ENCODE results near the gene UBE2M.

Gene UBE2M

GRCh38 chr19:58570770-58571574 lies 12.6 kb upstream of the UBE2M start:
- no peak for DNase-seq (ENCODE audit: low read depth, low spot score)

- no peak for DNase-seq (ENCODE audit: low read depth, low spot score)
Measured at GRCh38 chr19:58569943-58570670, 11.7 kb upstream of the UBE2M start.

DNA sequence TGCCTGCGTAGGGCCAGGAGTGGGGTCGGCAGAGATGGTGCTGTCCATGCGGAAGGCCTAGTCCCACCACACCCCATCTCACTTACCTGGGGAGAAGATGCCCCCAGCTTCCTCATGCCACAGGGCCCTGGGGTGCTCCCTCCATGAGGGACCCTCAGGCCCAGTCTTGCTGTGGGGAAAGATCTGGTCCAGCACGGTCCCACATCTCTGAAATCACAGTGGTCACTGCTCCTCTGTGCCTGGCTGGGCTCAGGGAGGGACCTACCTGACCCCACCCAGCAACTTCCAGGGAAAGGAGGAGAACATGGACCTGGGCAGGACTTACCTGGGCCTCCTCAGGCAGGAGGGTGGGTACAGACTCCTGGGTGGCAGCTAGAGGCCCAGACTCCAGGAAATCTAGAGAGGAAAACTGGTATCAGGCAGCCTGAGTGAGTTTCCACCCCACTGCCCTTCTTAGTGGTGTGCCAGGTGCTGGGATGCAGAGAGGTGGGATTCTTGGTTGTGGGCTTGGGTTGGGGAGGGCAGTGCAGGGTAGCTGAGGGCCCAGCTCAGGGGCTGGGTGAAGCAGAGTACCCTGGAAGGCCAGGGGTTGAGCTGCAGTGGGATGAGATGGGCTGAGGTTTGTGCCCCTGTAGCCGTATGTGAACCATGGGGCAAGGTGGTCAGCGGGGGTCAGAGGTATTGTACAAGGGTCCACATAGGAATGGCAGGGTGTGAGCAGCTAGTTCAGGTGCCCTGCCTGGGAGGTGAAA lies 11.0 kb upstream of the UBE2M start:
- DNase-seq (ENCODE audit: low read depth, low spot score): no peak

- no peak for DNase-seq (ENCODE audit: low read depth, low spot score)
Measured at GRCh38 chr19:58568453-58569130, 10.2 kb upstream of the UBE2M start.

DNA sequence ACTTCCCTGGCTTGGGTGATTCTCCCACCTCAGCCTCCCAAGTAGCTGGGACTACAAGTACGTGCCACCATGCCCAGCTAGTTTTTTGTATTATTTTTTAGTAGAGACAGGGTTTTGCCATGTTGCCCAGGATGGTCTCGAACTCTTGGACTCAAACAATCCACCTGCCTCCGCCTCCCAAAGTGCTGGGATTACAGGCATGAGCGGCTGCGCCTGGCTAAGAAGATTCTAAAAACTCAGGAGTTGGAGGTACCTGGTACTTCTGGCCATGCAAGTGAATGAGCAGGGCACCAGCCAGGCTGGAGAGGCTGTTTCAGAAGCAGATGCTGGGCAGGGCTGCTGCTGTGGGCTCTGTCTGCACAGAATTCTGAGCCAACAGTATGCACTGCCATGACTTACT lies 8.6 kb upstream of the UBE2M start:
- DNase-seq (ENCODE audit: low read depth, low spot score): no peak

DNA sequence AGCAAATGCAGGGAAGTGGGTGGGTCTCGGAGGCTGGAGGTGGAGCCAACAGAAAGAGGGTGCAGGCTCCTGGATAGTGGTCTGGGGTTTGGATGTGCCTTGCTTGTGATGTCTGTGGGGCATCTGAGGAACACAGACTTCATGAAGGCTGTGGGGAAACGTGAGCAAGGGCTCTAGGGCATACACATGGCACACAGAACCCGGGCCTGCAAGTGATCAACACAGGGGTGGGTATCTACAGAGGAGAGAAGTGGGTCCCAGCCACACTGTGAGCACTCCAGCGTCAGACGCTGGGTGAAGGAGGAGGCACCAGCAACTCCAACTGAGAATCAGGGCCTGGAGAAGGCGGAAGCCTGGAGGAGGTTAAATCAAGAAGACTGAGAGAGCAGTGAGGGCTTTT lies 5.4 kb upstream of the UBE2M start:
- no peak for DNase-seq (ENCODE audit: low read depth, low spot score)

DNA sequence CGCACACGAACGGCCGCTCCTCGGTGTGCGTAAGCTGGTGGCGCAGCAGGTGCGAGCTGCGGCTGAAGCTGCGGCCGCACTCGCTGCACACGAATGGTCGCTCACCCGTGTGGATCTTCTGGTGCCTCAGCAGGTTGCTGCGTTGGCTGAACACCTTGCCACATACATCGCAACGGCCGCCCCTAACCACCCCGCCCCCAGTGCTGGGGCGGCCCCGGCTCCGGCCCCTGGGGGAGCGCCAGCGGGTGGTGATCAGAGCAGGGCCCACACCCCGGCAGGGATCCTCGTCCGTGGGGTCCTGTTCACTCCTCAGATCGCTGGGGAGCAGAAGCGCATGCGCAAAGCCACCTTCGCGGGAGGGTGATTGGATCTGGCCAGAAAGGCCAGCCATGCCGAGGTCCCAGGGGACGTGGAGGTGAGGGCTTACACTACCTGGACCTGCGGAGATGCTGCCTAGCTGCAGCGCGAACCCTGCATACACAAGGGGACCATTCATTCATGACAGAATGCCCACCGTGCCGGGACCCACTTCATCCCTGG lies 4.7 kb upstream of the UBE2M start:
- DNase-seq (ENCODE audit: low read depth, low spot score): peak; percentile 37

DNA sequence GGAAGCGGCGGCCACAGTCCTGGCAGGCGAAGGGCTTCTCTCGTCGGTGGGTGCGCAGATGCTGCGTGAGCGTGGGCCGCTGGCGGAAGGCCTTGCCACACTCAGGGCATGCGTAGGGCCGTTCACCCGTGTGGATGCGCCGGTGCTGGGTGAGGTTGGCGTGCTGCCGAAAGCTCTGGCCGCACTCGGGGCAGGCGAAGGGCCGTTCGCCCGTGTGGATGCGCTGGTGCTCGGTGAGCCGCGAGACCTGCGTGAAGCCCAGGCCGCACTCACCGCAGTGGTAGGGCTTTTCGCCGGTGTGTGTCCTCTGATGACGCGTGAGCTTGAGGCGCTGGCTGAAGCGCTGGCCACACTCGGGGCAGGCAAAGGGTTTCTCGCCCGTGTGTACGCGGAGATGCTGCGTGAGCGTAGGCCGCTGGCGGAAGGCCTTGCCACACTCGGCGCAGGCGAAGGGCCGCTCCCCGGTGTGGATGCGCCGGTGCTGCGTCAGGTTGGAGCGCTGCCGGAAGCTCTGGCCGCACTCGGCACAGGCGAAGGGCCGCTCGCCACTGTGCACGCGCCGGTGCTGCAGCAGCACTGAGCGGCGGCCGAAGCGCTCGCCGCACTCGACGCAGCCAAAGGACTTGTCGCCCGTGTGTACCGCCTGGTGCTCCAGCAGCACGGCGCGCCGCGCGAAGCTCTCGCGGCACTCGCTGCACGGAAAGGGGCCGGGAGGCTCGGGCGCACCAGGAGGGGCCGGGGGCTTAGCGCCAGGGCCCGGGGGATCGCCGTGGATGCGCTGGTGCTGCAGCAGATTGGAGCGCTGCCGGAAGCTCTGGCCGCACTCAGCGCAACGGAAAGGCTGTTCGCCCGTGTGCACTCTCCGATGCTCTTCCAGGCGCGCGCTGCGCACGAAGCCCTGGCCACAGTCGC lies 4.0 kb upstream of the UBE2M start:
- peak; percentile 69 for DNase-seq (ENCODE audit: low read depth, low spot score)

DNA sequence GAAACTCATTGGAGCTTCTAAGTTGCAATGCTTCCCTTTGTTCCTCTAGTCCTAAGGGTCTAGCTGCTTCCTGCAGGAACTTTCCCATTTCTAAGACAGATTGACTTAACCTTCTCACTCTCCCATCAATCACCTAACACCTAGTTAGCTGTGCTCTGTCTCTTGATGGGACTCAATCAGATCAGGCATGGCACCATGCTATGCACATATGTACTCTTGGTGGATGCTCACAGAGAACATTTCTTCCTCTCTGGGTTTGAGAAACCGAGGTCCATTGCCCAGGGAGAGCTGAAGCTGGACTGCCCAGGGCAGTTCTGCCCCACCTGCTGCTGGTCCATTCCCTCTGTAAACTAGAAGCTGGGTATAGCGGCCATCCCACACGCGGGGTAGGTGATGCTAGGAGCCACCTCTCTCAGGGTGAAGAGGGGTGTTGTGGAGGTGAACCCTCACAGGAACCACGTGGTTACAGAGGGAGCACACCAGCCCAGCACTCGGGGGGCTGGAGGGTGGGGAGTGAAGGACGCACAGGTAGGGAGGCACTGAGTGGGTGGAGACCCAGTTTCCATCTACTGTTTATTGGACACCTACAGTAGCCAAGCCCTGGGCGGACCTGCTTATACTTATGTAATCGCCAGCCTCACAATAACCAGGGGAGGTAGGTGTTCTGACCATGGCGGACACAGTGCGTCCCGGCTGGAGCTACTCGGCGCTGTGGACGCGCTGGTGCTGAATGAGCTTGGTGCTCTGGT lies 3.1 kb upstream of the UBE2M start:
- DNase-seq (ENCODE audit: low read depth, low spot score): no peak

- DNase-seq (ENCODE audit: low read depth, low spot score): no peak
Measured at GRCh38 chr19:58560921-58561320, 2.5 kb upstream of the UBE2M start.

DNA sequence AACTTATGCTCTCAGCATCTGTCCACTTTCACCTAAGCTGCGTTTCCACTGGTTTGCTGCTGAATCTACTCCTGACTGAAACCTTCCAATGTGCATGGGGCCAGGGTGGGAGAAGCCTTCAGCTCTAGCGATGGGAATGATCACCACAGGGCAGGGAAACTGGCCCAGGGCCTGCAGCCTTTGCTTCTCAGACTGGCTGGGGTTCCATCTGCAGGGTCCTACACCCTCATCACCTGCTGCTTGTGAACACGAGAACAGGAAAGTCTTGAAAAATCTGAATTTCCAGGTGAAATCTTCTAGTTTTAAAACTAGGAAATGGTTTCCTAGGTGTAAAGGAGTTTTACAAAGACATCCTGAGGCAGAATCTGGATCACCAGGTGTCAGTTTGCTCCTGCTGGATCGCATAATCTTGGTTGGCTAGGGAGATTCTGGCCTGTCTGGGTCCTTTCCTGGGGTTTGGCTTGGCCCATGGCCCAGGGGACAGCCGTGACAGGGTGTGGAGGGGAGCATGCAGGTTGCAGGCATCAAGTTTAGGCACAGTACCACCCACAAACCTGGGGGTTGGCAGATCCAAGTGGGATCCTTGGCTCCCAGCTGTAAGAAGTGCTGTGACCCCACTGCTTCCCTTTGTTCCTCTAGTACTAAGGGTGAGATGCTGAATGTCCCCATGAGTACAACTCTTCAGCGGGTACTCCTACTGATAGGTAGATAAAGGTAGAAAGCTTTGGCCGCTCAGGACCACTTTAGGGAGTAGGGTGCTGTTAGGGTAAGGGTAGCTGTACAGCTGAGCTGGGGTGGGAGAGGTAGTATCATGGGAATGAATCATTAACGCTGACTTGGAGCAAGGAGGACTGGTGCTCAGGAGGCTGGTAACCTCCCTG lies 1.8 kb upstream of the UBE2M start:
- no peak for DNase-seq (ENCODE audit: low read depth, low spot score)

DNA sequence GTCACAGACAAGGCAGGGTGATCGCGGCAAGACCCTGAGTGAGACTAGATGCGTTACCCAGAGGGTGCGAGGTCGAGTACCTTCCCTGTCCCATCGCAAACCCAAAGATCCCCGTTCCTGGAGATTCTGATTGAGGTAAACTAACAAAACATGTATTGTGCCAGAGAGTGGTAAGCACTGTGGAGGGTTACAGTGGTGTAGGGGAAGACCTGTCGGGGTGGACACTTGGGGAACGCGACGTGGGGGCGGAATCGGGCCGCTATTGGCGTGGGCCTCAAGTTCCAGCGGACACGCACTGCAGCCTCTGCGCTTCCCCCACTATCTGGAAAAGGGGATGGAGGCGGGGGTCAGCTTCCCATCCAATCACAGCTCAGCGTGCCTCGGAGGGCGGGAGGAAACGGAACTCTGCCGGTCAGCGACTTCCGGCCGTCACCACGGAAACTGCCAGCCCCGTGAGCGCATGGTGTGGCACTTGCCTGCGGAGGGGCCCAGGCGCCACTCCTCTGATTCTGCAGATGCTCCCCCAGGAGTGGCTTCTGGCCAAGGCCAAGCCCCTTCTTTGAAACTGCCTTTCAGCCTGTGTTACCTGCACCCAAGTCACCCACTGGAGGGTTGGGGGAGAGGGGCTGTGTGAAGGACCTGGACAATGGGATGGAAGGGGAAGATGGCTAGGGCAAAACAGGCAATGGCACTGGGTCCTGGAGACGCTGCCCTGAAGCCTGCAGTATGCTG lies 1.0 kb upstream of the UBE2M start:
- peak; percentile 94 for DNase-seq (ENCODE audit: low read depth, low spot score)

DNA sequence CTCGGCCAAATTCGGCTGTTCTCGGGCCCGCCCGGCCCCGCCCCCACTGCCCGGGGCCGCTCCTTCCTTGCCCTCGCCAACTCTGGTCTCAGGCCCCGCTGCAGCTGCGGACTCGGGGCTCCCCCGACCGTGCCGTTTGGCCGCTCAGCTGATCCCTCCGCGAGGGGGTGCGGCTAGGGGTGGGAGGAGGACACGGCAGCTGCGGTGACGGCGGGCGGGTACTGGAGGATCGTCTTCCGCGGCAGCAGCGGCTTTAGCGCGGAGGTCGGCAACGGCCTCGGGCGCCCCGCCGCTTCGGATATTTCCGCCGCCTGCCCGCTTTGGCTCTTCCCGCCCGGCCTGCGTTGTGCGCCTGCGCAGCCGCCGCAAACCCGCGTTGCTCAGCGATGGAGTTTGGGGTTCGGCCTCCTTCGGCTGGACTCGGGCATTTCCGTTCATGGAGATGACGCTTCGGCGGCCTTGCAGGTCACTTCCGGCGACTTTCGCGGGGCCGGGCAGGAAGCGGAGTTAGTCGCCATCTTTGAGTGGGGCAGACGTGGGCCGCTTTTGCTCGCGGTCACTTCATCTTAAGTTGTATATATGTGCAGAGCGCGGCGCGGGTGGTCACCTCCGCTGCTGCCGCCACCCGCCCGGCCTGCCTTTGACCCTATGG lies 338 bp upstream of the UBE2M start:
- peak; percentile 100 for DNase-seq (ENCODE audit: low read depth, low spot score)

GRCh38 chr19:58557221-58558065 lies 968 bp downstream of the UBE2M start:
- DNase-seq (ENCODE audit: low read depth, low spot score): no peak

- DNase-seq (ENCODE audit: low read depth, low spot score): no peak
Measured at GRCh38 chr19:58556622-58557220, 1.7 kb downstream of the UBE2M start.

DNA sequence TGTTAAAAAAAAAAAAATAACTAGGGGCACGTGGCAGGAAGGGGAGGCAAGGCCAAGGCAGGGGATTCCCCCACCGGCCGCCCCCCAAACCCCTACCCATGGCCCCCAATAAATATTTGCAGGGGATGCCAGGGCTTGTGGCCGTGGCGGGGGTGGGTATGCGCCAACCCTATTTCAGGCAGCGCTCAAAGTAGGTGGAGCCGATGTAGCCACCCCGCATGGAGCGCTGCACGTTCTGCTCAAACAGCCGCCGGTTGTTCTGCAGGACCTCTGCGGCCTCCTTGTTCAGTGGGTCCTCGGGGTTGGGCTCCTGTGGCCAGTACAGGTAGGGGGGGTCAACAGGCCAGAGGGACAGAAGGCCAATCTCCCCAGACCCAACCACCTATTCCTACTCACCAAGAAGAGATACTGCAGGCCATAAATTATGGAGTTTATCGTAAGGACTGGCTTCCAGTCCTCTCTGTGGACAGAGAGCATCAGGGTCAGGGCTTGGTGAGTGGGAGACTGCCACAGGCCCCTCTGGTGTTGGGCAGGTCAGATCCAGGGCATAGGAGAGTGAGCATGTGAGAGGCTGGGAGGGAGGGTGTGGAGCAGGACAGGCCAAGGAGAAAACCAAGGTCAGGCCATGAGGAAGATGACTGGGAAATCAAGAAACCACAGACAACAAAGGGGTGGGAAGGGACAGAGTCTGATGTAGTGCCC lies 2.3 kb downstream of the UBE2M start:
- DNase-seq (ENCODE audit: low read depth, low spot score): no peak
